Body of pancreas (tissue), 4 donors: ENCODE data around the gene PFKFB3. TPM values are rescaled to one million over a fixed set of nuclear protein-coding genes. Genes with fewer than 3 reads are reported as not detected.

Experiments used
- ATAC-seq: fragments of 150-250 bp; one replicate; pipeline ENCODE4 v1.9.1; 2016
- DNase-seq, 4 donors: peaks; one replicate each; pipeline ENCODE4 v3.0.0-alpha.2; 2019
- H3K27ac ChIP-seq, 4 donors: fragments of 200-600 bp; sonication (generic); 1 replicate in 3 of 4; 2 replicates in 1 of 4; pipeline versions ENCODE4 v1.5.1 to v1.6.1; 2016 to 2019; ENCODE audit warnings: mild to moderate bottlenecking in 1 of 4, mixed read lengths in 1 of 4, moderate library complexity in 1 of 4
- H3K27me3 ChIP-seq, 2 donors: fragments of 200-600 bp; sonication (generic); one replicate each; pipeline ENCODE4 v1.6.0; 2016; ENCODE audit warnings: mild to moderate bottlenecking in 1 of 2
- H3K36me3 ChIP-seq, 2 donors: fragments of 200-600 bp; sonication (generic); replicated peaks in 1 of 2; 2 replicates each; pipeline ENCODE4 v1.5.1; 2016; ENCODE audit warnings: low read depth in 2 of 2; ENCODE audit not compliant: insufficient read depth in 1 of 2
- H3K4me1 ChIP-seq: fragments of 200-600 bp; sonication (generic); one replicate; pipeline ENCODE4 v1.6.0; 2016
- H3K4me3 ChIP-seq, 2 donors: fragments of 200-600 bp; sonication (generic); 1 replicate in 1 of 2; 2 replicates in 1 of 2; pipeline ENCODE4 v1.5.1; 2016 to 2019
- H3K9me3 ChIP-seq, 3 donors: fragments of 200-600 bp; sonication (generic); 1 replicate in 2 of 3; 2 replicates in 1 of 3; pipeline ENCODE4 v1.5.1; 2016
- POLR2A ChIP-seq, 3 donors: fragments of 450-650 bp; IDR thresholded peaks; one replicate each; pipeline ENCODE4 v1.6.1; 2016; ENCODE audit warnings: antibody characterized with exemption in 3 of 3, mild to moderate bottlenecking in 2 of 3
- WGBS, 2 donors: methylation state at CpG; one replicate each; pipeline ENCODE4 v1.1.5; 2017; 5-methylcytosine and 5-hydroxymethylcytosine counted together
- intact Hi-C: fragments of 100-400 bp; cut with DNase I; formaldehyde crosslinking; loops from one replicate; pipeline ENCODE4 v1.15.1; 2023
- total RNA-seq, 2 donors: library from RNA; depleted of rRNA; stranded (reverse); fragments of >200 nt; gene quantifications; one replicate each; pipeline ENCODE4 v1.1.0, GENCODE V29; 2016
- TF ChIP-seq, protein P1 (sequence below), 7 experiments: fragments of 450-650 bp in 4 of 7; fragments of 200-600 bp in 3 of 7; sonication (generic) in 3 of 7; IDR thresholded peaks; one replicate each; pipeline ENCODE4 v1.5.1; 2016 to 2019; ENCODE audit warnings: antibody characterized with exemption in 7 of 7

PFKFB3 gene
- total RNA-seq, 2 donors from 2014 or later, result 26.5 to 137 TPM

DNA sequence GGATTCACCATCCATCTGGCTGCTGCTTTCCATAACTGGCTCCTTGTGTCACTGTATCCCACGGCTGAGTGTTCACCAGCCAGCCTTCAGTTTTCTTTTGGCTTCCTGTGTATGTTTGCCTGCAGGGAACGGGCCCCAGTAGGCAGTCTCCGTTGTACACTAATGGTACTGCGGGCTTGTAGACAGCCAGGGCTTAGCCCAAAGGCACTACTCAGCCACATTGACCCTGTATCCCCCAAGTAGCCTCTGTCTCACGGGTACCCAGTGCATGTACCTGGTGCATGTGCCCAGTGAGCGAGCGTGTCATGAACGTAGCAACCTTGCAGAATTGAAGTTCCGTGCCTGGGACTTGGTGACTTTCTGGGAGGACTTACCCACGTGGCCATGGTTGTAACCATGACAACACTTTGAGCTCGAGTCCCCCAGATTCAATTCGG, 6.1 kb downstream of the PFKFB3 start:
- no peaks in the 10 kb centered on the region for H3K27me3 ChIP-seq
- WGBS, 2 donors, result 68 to 80% methylated on average over 8 to 12 of the region's 12 CpGs
- no peaks in the 10 kb centered on the region for H3K36me3 ChIP-seq
- TF ChIP-seq, protein P1, sequence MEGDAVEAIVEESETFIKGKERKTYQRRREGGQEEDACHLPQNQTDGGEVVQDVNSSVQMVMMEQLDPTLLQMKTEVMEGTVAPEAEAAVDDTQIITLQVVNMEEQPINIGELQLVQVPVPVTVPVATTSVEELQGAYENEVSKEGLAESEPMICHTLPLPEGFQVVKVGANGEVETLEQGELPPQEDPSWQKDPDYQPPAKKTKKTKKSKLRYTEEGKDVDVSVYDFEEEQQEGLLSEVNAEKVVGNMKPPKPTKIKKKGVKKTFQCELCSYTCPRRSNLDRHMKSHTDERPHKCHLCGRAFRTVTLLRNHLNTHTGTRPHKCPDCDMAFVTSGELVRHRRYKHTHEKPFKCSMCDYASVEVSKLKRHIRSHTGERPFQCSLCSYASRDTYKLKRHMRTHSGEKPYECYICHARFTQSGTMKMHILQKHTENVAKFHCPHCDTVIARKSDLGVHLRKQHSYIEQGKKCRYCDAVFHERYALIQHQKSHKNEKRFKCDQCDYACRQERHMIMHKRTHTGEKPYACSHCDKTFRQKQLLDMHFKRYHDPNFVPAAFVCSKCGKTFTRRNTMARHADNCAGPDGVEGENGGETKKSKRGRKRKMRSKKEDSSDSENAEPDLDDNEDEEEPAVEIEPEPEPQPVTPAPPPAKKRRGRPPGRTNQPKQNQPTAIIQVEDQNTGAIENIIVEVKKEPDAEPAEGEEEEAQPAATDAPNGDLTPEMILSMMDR (IDR thresholded peaks at IDR 0.05), result no peak
- no peak for TF ChIP-seq POLR2A (IDR thresholded peaks at IDR 0.05)
- no peaks in the 10 kb centered on the region for H3K9me3 ChIP-seq
- DNase-seq (no peak), ATAC-seq (no peak)
- no peak overlapping the region for H3K27ac ChIP-seq
- peaks cover 20% of the 10 kb centered on the region for H3K4me1 ChIP-seq
- H3K4me3 ChIP-seq, result no peak overlapping the region
- intact Hi-C loops, result no loop called here

DNA sequence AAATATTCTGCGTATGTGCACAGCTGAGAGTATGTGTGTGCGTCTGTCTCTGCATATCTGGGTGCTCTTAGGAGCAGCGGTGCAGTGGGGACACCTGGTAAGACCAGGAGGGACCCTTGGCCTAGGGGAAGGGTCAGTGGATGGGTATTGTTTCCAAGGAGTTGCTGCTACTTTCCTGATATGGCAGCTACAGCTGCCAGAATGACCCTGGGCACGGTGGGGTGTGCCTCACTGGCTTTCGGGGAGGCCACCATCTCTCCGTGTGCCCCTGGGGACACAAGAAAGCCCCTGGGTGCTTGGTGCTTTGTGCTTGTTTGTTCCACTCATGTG, 8.6 kb downstream of the PFKFB3 start:
- peaks cover 5% of the 10 kb centered on the region for H3K4me1 ChIP-seq
- no peak overlapping the region for H3K4me3 ChIP-seq
- DNase-seq (no peak), ATAC-seq (no peak)
- intact Hi-C loops, result no loop called here
- TF ChIP-seq, protein P1 (IDR thresholded peaks at IDR 0.05), result no peak
- no peak for TF ChIP-seq POLR2A (IDR thresholded peaks at IDR 0.05)
- H3K9me3 ChIP-seq, result no peaks in the 10 kb centered on the region
- H3K27ac ChIP-seq, result no peak overlapping the region
- H3K27me3 ChIP-seq, result no peaks in the 10 kb centered on the region
- H3K36me3 ChIP-seq, result peaks cover 0 to 19% of the 10 kb centered on the region in 2 donors
- WGBS, 2 donors, result 92 to 93% methylated on average over 3 to 6 of the region's 6 CpGs

DNA sequence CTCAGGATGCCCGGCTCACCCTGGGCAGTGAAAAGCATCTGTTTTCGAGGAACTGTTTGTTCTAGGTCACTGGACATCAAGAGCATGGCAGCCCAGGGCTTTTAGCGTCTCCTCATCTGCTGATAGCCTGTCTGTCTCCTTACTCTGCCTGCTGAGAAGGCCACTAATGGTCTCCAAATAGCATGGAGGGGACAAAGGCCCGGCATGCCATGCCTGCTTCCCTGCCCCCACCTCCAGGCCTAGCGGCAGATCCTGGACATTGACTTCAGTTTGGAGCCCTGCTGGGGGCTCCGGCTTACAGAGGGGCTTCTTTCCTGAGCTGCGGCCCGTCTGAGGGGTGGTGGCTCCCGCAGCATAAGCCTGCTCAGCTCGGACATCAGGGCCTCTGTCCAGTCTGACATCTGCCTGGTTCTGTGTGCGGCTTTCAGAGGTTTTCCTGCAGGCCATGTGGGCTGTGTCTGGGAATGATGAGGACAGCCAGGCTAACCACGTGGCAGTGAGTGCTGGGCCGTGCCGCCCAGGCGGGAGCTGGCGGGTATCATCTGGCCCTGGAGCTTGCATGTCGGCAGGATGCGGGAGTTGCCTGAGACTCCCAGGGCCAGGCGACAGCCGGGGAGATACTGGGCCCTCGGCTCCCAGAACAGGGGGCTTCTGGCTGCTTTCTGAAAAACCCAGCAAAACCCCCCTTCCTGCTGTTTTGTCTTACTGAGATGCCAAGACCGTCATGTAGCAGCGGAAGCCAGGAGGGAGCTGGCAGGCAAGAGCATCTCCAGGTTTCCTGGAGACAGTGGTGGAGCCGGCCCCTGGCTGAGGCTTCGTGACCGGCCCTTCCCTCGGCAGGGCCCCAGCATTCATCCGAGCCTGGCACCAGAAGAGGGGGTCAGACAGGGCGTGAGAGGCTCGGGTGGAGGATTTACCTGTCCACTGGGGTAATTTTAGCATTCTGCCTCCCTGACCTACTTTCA, 9.2 kb downstream of the PFKFB3 start:
- H3K27ac ChIP-seq, result no peak overlapping the region
- peak in 1 of 4 donors; percentile 39 for DNase-seq
- intact Hi-C loops, result no loop called here

DNA sequence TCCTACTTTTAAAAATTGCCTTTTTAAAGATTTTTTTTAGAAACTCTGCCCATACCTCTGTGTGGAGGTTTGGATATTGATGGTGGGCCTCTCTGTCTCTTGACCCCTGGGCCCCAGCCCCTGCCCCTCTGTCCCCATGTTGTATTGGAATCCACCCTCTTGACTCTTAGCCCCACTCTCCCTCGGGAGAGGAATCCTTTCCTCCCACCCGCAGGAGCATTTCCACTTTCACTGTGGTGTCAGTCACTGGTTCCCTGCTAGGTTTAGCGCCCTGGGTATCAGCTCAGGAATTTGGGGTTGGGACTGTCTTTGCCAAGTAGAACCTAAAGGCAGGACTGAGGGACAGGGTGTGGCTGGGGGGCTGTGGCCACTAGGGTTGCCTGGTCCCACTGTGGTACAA, 10.1 kb downstream of the PFKFB3 start:
- no peak for TF ChIP-seq POLR2A (IDR thresholded peaks at IDR 0.05)
- TF ChIP-seq, protein P1 (IDR thresholded peaks at IDR 0.05), result no peak
- 71 to 96% methylated on average over 3 of the region's 3 CpGs for WGBS, 2 donors
- no peak overlapping the region for H3K27ac ChIP-seq
- DNase-seq (no peak), ATAC-seq (no peak)
- H3K36me3 ChIP-seq, result peaks cover 0 to 30% of the 10 kb centered on the region in 2 donors
- H3K27me3 ChIP-seq, result no peaks in the 10 kb centered on the region
- no peaks in the 10 kb centered on the region for H3K9me3 ChIP-seq
- H3K4me3 ChIP-seq, result no peak overlapping the region
- intact Hi-C loops, result no loop called here
- H3K4me1 ChIP-seq, result peaks cover 5% of the 10 kb centered on the region

More for the DNA sequence above, 9.2 kb downstream of the PFKFB3 start:
- Histone ChIP-seq H3K4me1 (peaks cover 5% of the 10 kb centered on the region), H3K36me3 (peaks cover 0 to 23% of the 10 kb centered on the region in 2 donors), H3K4me3 (no peak overlapping the region), H3K9me3 (no peaks in the 10 kb centered on the region), H3K27me3 (no peaks in the 10 kb centered on the region)
- TF ChIP-seq, protein P1 (IDR thresholded peaks at IDR 0.05), result no peak
- no peak for TF ChIP-seq POLR2A (IDR thresholded peaks at IDR 0.05)
- WGBS, 2 donors, result 92 to 94% methylated on average over 12 to 30 of the region's 30 CpGs
- peak; percentile 18 for ATAC-seq
